ENCODE results near the gene STAT5B.
"Not testable (repeated sequence)": the region's sequence is repeated elsewhere in the genome, so short reads cannot be mapped to it uniquely, and the experiment has no call there.

Gene STAT5B

DNA sequence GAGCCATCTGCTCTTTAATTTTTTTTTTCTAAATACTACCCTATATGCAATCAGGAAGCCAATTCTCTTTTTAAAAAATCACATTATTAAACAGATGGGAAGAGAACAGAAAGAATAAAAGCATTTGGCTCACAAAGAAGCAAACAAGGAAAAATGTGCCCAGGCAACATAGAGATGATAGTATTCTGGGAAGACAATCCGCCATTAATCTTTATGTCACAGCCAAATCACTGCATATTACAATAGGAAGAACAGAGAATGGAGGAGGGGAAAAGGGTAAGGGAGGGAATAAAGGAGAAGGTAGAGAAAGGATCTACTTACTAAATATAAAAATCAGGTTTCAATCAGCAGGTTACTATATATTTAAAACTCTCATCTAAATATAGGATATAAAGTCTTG lies 34.3 kb downstream of the STAT5B start:
- Histone ChIP-seq H3K36me3 (ENCODE audit: control insufficient read depth in 1 of 2, insufficient read depth in 2 of 2, low read length in 2 of 2) (no peaks in the 10 kb centered on the region), H3K4me1 (ENCODE audit: control insufficient read depth in 1 of 2, insufficient read depth in 2 of 2, low read length in 2 of 2) (no peaks in the 10 kb centered on the region), H3K27me3 (ENCODE audit: low read depth, low read length) (no peaks in the 10 kb centered on the region), H3K27ac (ENCODE audit: low read length) (no peak overlapping the region), H3K4me3 (ENCODE audit: low read depth in 1 of 2, low read length in 2 of 2) (no peak overlapping the region), H3K9me3 (ENCODE audit: control insufficient read depth in 1 of 2, low read length in 2 of 2) (no peaks in the 10 kb centered on the region)

DNA sequence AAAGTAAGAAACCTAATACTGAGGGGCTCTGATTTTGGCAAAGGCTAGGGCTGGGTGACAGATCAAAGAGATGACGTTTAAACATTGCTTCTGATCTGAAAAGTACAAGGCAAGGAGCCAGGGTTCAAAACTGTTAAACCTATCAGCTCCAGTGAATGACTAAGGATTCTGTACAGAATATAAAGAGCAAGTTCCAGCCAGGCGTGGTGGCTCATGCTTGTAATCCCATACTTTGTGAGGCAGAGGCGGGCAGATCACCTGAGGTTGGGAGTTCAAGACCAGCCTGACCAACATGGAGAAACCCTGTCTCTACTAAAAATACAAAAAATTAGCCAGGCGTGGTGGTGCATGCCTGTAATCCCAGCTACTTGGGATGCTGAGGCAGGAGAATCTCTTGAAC lies 35.3 kb downstream of the STAT5B start:
- H3K27ac ChIP-seq (ENCODE audit: low read length); H3K4me3 ChIP-seq (ENCODE audit: low read depth in 1 of 2, low read length in 2 of 2): not testable (repeated sequence)

DNA sequence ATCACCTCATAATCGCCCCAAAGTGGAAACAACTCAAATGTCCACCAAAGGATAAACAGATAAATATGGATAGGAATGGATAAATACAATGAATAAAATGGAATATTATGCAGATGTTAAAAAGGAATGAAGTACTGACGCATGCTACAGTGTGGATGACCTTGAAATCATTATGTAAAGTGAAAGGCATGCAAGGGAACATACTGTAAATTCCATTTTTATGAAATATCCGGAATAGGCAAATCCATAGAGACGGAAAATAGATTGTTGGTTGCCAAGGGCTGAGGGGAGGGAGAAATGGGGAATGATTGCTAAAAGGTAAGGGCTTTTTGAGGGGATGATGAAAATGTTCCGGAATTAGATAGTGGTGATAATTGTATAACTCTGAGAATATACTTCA lies 36.0 kb downstream of the STAT5B start:
- no peaks in the 10 kb centered on the region for H3K36me3 ChIP-seq (ENCODE audit: control insufficient read depth in 1 of 2, insufficient read depth in 2 of 2, low read length in 2 of 2)
- no peaks in the 10 kb centered on the region for H3K9me3 ChIP-seq (ENCODE audit: control insufficient read depth in 1 of 2, low read length in 2 of 2)
- no peak overlapping the region for H3K27ac ChIP-seq (ENCODE audit: low read length)
- no peaks in the 10 kb centered on the region for H3K27me3 ChIP-seq (ENCODE audit: low read depth, low read length)
- no peak overlapping the region for H3K4me3 ChIP-seq (ENCODE audit: low read depth in 1 of 2, low read length in 2 of 2)
- no peaks in the 10 kb centered on the region for H3K4me1 ChIP-seq (ENCODE audit: control insufficient read depth in 1 of 2, insufficient read depth in 2 of 2, low read length in 2 of 2)

More for the DNA sequence above, 35.3 kb downstream of the STAT5B start:
- H3K36me3 ChIP-seq (ENCODE audit: control insufficient read depth in 1 of 2, insufficient read depth in 2 of 2, low read length in 2 of 2); H3K9me3 ChIP-seq (ENCODE audit: control insufficient read depth in 1 of 2, low read length in 2 of 2); H3K4me1 ChIP-seq (ENCODE audit: control insufficient read depth in 1 of 2, insufficient read depth in 2 of 2, low read length in 2 of 2); H3K27me3 ChIP-seq (ENCODE audit: low read depth, low read length): not testable (repeated sequence)

DNA sequence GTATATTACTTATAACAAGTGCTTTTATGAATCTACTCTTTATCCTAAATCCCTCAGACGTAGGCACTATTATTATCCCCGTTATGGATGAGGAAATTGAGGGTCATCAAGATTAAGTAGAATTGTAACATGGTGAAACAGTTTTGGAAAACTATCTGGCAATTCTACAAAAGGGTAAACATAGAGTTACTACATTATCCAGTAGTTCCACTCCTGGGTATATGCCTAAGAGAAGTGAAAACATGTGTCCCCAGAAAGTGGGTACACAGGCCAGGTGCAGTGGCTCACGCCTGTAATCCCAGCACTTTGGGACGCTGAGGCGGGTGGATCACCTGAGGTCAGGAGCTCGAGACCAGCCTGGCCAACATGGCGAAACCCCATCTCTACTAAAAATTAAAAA lies 36.6 kb downstream of the STAT5B start:
- H3K4me1 ChIP-seq (ENCODE audit: control insufficient read depth in 1 of 2, insufficient read depth in 2 of 2, low read length in 2 of 2); H3K4me3 ChIP-seq (ENCODE audit: low read depth in 1 of 2, low read length in 2 of 2); H3K36me3 ChIP-seq (ENCODE audit: control insufficient read depth in 1 of 2, insufficient read depth in 2 of 2, low read length in 2 of 2); H3K27me3 ChIP-seq (ENCODE audit: low read depth, low read length); H3K9me3 ChIP-seq (ENCODE audit: control insufficient read depth in 1 of 2, low read length in 2 of 2); H3K27ac ChIP-seq (ENCODE audit: low read length): not testable (repeated sequence)

DNA sequence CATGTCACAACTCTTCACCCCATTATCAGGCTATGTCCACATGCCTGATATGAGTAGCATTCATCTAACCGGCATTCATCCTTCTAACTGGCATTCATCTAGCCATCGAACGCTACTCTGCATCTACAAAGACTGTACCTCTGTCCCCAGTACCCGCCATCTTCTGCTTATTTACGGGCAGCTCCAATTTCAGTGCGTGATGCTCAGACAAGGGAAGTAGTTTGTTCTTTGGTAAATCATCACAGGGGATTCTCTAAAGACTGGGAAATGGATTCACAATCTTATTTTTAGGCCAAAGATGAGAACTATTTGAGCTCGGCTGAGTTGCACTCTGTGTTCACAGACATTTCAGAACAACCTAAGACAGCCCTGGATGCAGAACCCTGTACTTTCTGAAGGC lies 39.4 kb downstream of the STAT5B start:
- Histone ChIP-seq H3K4me3 (ENCODE audit: low read depth in 1 of 2, low read length in 2 of 2) (no peak overlapping the region), H3K27me3 (ENCODE audit: low read depth, low read length) (no peaks in the 10 kb centered on the region), H3K9me3 (ENCODE audit: control insufficient read depth in 1 of 2, low read length in 2 of 2) (no peaks in the 10 kb centered on the region), H3K36me3 (ENCODE audit: control insufficient read depth in 1 of 2, insufficient read depth in 2 of 2, low read length in 2 of 2) (no peaks in the 10 kb centered on the region), H3K27ac (ENCODE audit: low read length) (no peak overlapping the region), H3K4me1 (ENCODE audit: control insufficient read depth in 1 of 2, insufficient read depth in 2 of 2, low read length in 2 of 2) (peaks cover 0 to 6% of the 10 kb centered on the region in 2 donors)

DNA sequence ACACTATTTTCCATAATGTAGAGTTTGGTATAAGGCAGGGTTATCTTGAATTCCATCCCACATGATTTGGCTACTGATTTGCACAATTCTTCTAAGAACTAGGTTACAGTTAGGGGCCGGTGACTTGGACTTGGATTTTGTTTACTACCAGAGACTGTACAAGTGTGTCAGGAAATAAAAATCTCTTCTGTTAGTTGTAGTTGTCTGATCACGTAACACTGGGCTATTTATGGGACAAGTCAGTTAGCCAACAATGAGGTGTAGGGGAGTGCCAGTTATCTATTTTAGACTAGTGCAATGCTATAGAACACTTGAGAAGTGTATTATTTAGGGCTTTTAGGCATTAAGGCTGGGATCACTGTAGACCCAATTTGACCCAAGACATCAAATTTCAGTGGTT lies 42.2 kb downstream of the STAT5B start:
- Histone ChIP-seq H3K27ac (ENCODE audit: low read length) (no peak overlapping the region), H3K27me3 (ENCODE audit: low read depth, low read length) (no peaks in the 10 kb centered on the region), H3K9me3 (ENCODE audit: control insufficient read depth in 1 of 2, low read length in 2 of 2) (no peaks in the 10 kb centered on the region), H3K36me3 (ENCODE audit: control insufficient read depth in 1 of 2, insufficient read depth in 2 of 2, low read length in 2 of 2) (no peaks in the 10 kb centered on the region), H3K4me1 (ENCODE audit: control insufficient read depth in 1 of 2, insufficient read depth in 2 of 2, low read length in 2 of 2) (peaks cover 0 to 6% of the 10 kb centered on the region in 2 donors), H3K4me3 (ENCODE audit: low read depth in 1 of 2, low read length in 2 of 2) (no peak overlapping the region)

DNA sequence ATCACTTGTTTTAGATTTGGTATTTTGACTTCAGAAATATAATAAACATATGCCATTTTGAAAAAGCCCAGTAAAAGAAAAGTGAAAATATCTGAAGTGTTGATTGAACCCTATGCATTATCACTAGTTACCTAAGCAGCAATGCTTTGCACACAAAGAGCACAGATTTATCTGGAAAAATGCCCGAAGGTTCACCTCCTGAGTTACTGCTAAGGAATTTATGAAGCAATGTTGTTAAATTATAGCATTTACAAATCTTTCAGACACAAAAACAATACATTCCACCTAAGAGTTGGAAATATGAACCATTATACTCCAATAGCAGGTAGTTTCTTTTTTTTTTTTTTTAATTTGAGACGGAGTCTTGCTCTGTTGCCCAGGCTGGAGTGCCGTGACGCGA lies 43.0 kb downstream of the STAT5B start:
- Histone ChIP-seq H3K4me3 (ENCODE audit: low read depth in 1 of 2, low read length in 2 of 2) (no peak overlapping the region), H3K4me1 (ENCODE audit: control insufficient read depth in 1 of 2, insufficient read depth in 2 of 2, low read length in 2 of 2) (peaks cover 0 to 10% of the 10 kb centered on the region in 2 donors), H3K27ac (ENCODE audit: low read length) (no peak overlapping the region), H3K36me3 (ENCODE audit: control insufficient read depth in 1 of 2, insufficient read depth in 2 of 2, low read length in 2 of 2) (no peaks in the 10 kb centered on the region), H3K9me3 (ENCODE audit: control insufficient read depth in 1 of 2, low read length in 2 of 2) (no peaks in the 10 kb centered on the region), H3K27me3 (ENCODE audit: low read depth, low read length) (no peaks in the 10 kb centered on the region)

DNA sequence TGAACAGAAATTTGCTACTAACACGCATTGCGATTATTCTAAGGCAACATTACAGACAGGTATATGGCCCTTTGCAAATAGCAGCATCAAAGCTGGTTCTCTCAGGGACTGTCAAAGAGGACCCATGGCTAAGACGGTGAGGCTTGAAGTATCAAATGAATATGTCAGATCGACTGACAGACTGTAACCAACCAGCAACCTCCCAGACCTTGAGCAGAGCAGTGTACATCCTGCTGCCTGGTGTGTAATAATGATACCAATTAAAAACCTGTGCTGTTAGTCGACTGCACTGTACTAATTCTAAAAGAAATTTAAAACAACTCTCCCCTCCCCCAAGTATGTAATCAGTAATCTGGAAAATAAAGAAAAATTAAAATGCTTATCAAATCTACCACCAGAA lies 46.0 kb downstream of the STAT5B start:
- Histone ChIP-seq H3K9me3 (ENCODE audit: control insufficient read depth in 1 of 2, low read length in 2 of 2) (no peaks in the 10 kb centered on the region), H3K4me3 (ENCODE audit: low read depth in 1 of 2, low read length in 2 of 2) (no peak overlapping the region), H3K4me1 (ENCODE audit: control insufficient read depth in 1 of 2, insufficient read depth in 2 of 2, low read length in 2 of 2) (peaks cover 0 to 20% of the 10 kb centered on the region in 2 donors), H3K36me3 (ENCODE audit: control insufficient read depth in 1 of 2, insufficient read depth in 2 of 2, low read length in 2 of 2) (no peaks in the 10 kb centered on the region), H3K27me3 (ENCODE audit: low read depth, low read length) (no peaks in the 10 kb centered on the region), H3K27ac (ENCODE audit: low read length) (no peak overlapping the region)

DNA sequence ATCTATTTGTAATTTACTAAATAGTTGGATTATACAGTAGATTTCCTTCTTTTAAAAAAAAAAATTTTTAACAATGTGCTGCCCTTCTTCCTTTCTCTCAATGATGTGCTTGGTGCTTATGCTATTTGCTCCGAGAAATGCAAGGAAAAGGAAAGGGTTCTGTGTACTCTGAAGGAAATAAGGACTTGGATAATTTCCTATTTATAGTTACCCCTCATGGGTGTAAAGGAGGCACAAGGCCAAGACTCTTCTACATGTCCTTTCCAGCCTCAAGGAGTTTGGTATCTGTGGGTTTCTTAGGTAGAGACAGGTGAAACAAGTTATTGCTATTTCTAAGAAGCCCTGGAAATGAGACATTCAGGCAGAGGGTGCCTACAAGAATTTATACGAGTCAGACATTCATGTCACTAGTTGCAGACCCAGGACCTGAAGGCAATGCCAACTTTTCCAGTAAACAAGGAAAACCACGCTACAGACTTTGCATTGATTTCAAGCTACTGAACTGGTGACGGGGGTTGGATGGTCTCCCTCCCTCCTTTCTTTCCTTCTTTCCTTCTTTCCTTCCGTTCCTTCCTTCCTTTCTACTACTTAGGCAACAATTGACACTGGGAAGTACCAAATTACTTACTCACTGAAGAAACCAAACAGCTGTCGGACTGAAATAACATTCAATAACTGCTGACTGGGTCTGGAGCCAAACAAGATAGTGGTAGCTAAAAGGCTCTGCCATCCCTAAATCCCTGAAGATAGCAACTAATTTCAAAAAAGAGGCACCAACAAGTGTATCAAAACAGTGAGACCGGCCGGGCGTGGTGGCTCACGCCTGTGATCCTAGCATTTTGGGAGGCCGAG lies 48.1 kb downstream of the STAT5B start:
- no peak overlapping the region for H3K27ac ChIP-seq (ENCODE audit: low read length)
- no peaks in the 10 kb centered on the region for H3K9me3 ChIP-seq (ENCODE audit: control insufficient read depth in 1 of 2, low read length in 2 of 2)
- H3K4me3 ChIP-seq (ENCODE audit: low read depth in 1 of 2, low read length in 2 of 2), result no peak overlapping the region
- H3K4me1 ChIP-seq (ENCODE audit: control insufficient read depth in 1 of 2, insufficient read depth in 2 of 2, low read length in 2 of 2), result peaks cover 0 to 14% of the 10 kb centered on the region in 2 donors
- H3K36me3 ChIP-seq (ENCODE audit: control insufficient read depth in 1 of 2, insufficient read depth in 2 of 2, low read length in 2 of 2), result peaks cover 10 to 18% of the 10 kb centered on the region in 2 donors
- no peaks in the 10 kb centered on the region for H3K27me3 ChIP-seq (ENCODE audit: low read depth, low read length)

DNA sequence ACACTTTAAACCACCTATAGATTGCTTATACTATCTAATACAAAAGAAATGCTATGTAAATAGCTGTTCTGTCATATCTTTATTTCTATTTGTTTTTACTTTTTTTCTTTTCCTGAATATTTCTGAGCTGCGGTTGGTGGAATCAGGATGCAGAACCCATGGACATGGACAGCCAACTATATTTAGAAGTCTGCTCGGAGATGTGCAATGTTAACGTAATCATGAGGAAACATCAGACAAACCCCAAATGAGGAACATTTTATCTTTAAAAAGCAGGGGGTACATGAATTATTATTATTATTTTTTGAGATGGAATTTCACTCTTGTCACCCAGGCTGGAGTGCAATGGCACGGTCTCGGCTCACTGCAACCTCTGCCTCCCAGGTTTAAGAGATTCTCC lies 50.5 kb downstream of the STAT5B start:
- Histone ChIP-seq H3K36me3 (ENCODE audit: control insufficient read depth in 1 of 2, insufficient read depth in 2 of 2, low read length in 2 of 2) (peaks cover 21 to 37% of the 10 kb centered on the region in 2 donors), H3K4me3 (ENCODE audit: low read depth in 1 of 2, low read length in 2 of 2) (no peak overlapping the region), H3K27ac (ENCODE audit: low read length) (no peak overlapping the region), H3K9me3 (ENCODE audit: control insufficient read depth in 1 of 2, low read length in 2 of 2) (no peaks in the 10 kb centered on the region), H3K4me1 (ENCODE audit: control insufficient read depth in 1 of 2, insufficient read depth in 2 of 2, low read length in 2 of 2) (peaks cover 0 to 14% of the 10 kb centered on the region in 2 donors), H3K27me3 (ENCODE audit: low read depth, low read length) (no peaks in the 10 kb centered on the region)

DNA sequence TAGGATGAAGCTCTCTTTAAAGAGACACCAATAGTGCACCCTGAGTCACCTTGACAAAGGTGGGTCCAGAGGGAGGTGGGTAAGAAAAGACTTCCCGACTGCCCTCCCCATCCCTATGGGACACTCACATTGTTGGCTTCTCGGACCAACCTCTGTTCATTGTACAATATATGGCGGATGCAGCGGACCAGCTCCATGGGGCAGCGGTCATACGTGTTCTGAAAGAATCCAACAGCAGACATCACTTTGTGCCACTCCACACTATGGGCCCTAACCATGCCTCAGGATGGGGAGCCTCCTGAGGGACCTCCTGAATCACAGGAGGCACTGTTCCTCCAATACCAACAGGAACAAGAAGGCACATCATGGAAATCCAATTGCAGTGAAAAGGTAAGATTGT lies 51.5 kb downstream of the STAT5B start:
- Histone ChIP-seq H3K27me3 (ENCODE audit: low read depth, low read length) (no peaks in the 10 kb centered on the region), H3K36me3 (ENCODE audit: control insufficient read depth in 1 of 2, insufficient read depth in 2 of 2, low read length in 2 of 2) (peaks cover 21 to 47% of the 10 kb centered on the region in 2 donors), H3K4me3 (ENCODE audit: low read depth in 1 of 2, low read length in 2 of 2) (no peak overlapping the region), H3K27ac (ENCODE audit: low read length) (no peak overlapping the region), H3K4me1 (ENCODE audit: control insufficient read depth in 1 of 2, insufficient read depth in 2 of 2, low read length in 2 of 2) (peaks cover 0 to 14% of the 10 kb centered on the region in 2 donors), H3K9me3 (ENCODE audit: control insufficient read depth in 1 of 2, low read length in 2 of 2) (no peaks in the 10 kb centered on the region)
